Limb (tissue), 2 donors: ENCODE data around the gene ASIC4.

ENCODE experiments used
- DNase-seq, 2 donors: peaks; one replicate each; pipeline ENCODE4 v3.0.0-alpha.2; 2016; ENCODE audit errors: extremely low spot score in 2 of 2

Gene ASIC4

DNA sequence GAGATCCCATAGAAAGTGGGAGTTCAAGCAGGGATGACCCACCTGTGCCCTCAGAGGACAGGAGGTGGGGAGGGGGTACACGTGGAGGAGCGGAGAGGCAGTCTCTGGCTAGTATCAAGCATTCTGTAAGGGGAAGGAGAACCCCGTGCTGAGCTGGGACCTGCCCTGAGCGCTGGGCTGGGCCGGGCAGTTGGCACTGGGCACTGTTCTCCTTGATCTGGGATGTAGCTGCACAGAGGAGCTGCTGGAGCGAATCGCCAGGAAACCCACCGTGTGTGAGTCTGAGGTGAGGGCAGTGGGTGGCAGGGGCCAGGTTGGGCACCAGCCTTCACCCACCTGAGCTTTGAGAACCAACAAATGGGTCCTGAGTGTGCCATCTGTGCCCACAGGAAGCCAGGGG lies 35.4 kb upstream of the ASIC4 start:
- DNase-seq: no peak

GRCh38 chr2:219480004-219480403 lies 34.3 kb upstream of the ASIC4 start:
- no peak for DNase-seq

GRCh38 chr2:219482674-219483405 lies 31.4 kb upstream of the ASIC4 start:
- DNase-seq: no peak

GRCh38 chr2:219483451-219484342 lies 30.6 kb upstream of the ASIC4 start:
- DNase-seq: no peak

DNA sequence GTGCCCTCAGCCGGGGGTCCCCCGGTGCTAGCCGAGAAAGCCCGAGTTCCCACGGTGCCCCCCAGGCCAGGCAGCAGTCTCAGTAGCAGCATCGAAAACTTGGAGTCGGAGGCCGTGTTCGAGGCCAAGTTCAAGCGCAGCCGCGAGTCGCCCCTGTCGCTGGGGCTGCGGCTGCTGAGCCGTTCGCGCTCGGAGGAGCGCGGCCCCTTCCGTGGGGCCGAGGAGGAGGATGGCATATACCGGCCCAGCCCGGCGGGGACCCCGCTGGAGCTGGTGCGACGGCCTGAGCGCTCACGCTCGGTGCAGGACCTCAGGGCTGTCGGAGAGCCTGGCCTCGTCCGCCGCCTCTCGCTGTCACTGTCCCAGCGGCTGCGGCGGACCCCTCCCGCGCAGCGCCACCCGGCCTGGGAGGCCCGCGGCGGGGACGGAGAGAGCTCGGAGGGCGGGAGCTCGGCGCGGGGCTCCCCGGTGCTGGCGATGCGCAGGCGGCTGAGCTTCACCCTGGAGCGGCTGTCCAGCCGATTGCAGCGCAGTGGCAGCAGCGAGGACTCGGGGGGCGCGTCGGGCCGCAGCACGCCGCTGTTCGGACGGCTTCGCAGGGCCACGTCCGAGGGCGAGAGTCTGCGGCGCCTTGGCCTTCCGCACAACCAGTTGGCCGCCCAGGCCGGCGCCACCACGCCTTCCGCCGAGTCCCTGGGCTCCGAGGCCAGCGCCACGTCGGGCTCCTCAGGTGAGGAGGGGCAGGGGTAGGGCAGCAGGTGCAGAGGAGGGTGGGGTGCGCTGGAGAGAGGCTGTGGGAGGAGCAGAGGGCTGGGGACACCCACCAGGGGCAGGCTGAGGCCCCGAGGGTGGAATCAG lies 29.7 kb upstream of the ASIC4 start:
- no peak for DNase-seq

- DNase-seq: no peak
Observed at GRCh38 chr2:219485201-219485580, 29.1 kb upstream of the ASIC4 start.

GRCh38 chr2:219486380-219486959 lies 27.8 kb upstream of the ASIC4 start:
- no peak for DNase-seq

- no peak for DNase-seq
Observed at GRCh38 chr2:219488149-219488843, 26.0 kb upstream of the ASIC4 start.

DNA sequence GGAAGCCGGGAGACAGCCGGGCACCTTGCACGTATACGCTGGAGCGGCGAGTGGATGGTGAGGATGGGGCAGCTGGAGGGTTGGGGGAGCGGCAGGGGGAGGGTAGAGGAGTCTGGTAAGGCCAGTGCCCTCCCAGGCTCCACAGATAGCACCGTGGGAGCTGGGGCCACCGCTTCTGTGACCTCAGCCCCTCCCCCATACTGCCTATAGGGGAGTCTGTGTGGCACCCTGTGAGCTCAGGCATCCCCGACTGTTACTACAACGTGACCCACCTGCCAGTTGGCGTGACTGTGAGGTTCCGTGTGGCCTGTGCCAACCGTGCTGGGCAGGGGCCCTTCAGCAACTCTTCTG lies 25.5 kb upstream of the ASIC4 start:
- no peak for DNase-seq

GRCh38 chr2:219489315-219489714 lies 25.0 kb upstream of the ASIC4 start:
- DNase-seq: no peak

DNA sequence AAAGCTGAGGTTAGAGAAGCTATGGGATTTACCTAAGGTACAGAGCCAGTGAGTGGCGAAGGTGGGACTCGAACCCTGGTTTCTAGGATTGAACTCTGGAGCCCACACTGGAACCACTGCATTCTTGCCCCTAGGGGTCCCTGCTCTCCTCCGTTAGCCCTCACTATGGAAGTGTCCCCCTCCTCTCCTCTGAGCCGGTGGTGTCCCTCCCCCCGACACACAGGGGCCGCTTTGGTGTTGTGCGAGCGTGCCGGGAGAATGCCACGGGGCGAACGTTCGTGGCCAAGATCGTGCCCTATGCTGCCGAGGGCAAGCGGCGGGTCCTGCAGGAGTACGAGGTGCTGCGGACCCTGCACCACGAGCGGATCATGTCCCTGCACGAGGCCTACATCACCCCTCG lies 24.1 kb upstream of the ASIC4 start:
- DNase-seq: no peak

- no peak for DNase-seq
Observed at GRCh38 chr2:219490600-219491130, 23.6 kb upstream of the ASIC4 start.

DNA sequence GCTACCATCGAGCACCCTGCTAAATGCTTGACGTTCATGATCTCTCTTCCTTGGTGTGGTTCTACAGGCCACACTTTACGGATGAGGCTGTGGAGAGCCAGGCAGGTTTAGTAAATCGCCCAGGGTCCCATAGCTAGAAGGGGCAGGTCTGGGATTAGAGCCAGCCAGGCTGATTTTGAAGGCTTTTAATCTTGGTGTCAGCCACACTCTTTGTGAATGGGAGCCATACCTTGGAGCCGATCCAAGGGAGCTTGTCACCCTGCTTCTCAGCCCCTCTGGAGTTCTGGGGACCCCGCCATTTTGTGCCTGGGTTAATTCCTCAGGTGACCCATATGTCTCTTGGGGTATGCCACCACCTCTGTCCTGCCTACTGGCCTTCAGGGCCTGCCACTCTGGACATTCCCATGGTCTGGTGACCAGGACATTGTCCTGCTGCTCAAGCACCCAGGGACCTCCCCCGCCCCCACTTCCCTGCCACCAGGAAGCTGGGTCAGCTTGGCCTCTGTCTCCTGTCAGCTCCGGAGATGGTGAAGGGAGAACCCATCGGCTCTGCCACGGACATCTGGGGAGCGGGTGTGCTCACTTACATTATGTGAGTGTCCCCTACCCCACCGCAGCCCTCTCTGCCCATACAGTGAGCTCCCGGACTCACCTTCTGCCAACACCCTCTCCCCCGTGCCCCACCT lies 22.9 kb upstream of the ASIC4 start:
- no peak for DNase-seq

GRCh38 chr2:219492575-219492974 lies 21.7 kb upstream of the ASIC4 start:
- no peak for DNase-seq

- DNase-seq: no peak
Observed at GRCh38 chr2:219493086-219493485, 21.2 kb upstream of the ASIC4 start.

- no peak for DNase-seq
Observed at GRCh38 chr2:219494952-219495530, 19.2 kb upstream of the ASIC4 start.

- DNase-seq: peak in 1 of 2 donors; percentile 69
Observed at GRCh38 chr2:219495531-219496122, 18.7 kb upstream of the ASIC4 start.

DNA sequence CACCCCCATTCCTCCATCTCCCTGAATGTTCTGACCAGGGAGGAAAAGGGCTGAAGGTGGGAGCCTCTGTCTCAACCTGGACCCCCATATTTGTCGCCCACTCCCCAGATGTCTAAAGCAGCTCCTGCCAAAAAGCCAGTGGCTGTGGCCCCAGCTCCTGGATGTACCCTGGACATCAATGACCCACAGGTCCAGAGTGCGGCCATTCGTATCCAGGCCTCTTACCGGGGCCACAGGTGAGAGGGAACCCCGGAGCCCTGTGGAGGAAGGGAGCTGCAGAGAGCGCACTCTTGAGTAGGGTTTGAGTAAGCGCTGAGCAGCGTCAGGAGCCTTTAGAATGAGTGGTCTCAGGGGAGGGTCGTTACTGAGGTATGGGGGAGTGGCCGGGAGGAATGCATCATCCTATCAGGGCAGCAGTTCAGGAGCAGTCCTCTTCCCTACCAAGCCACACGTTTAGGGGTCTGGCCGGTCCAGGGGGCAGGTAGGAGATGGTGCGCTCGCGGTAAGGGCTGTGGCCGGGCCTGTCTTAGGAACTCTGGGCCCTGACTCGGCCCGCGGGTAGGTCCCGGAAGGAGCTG lies 17.9 kb upstream of the ASIC4 start:
- no peak for DNase-seq
